Stomach (tissue), 9 donors: ENCODE measurements around the gene ZDHHC3. TPM values are rescaled to one million over a fixed set of nuclear protein-coding genes. Genes with fewer than 3 reads are reported as not detected.
A peak's percentile ranks its signal among the peaks of the same experiment; 100 is the strongest.

Experiments
- DNase-seq, 2 donors: peaks; one replicate each; pipeline versions ENCODE4 v3.0.0 to v3.0.0-alpha.2; 2013 to 2019
- H3K27ac ChIP-seq, 5 donors: fragments of 200-600 bp in 4 of 5; sonication (generic) in 4 of 5; one replicate each; pipeline ENCODE4 v1.5.1; 2013 to 2019; ENCODE audit warnings: mild to moderate bottlenecking in 1 of 5, moderate library complexity in 1 of 5
- H3K27me3 ChIP-seq, 3 donors: fragments of 200-600 bp; sonication (generic); one replicate each; pipeline ENCODE4 v1.5.1; 2017 to 2019; ENCODE audit warnings: mixed run types in 1 of 3
- H3K36me3 ChIP-seq, 4 donors: fragments of 200-600 bp; sonication (generic); 1 replicate in 3 of 4; 2 replicates in 1 of 4; pipeline ENCODE4 v1.5.1; 2016 to 2019
- H3K4me1 ChIP-seq, 4 donors: fragments of 200-600 bp; sonication (generic); one replicate each; pipeline ENCODE4 v1.5.1; 2016 to 2019
- H3K4me3 ChIP-seq, 4 donors: fragments of 200-600 bp; sonication (generic) in 3 of 4; one replicate each; pipeline ENCODE4 v1.5.1; 2016 to 2019; ENCODE audit warnings: mild to moderate bottlenecking in 1 of 4
- H3K9me3 ChIP-seq, 4 donors: fragments of 200-600 bp; sonication (generic); one replicate each; pipeline ENCODE4 v1.5.1; 2016 to 2019
- EP300 ChIP-seq: sonication (generic); formaldehyde crosslinking; IDR thresholded peaks from one replicate; pipeline ENCODE4 v1.6.1; 2017; ENCODE audit warnings: antibody characterized with exemption
- POLR2A ChIP-seq, 4 donors: fragments of 450-650 bp; IDR thresholded peaks; one replicate each; pipeline ENCODE4 v1.6.1; 2016; ENCODE audit warnings: antibody characterized with exemption in 4 of 4, control low read depth in 2 of 4, mild to moderate bottlenecking in 1 of 4, moderate library complexity in 1 of 4
- POLR2AphosphoS5 ChIP-seq, 3 donors: sonication (generic); formaldehyde crosslinking; IDR thresholded peaks; one replicate each; pipeline ENCODE4 v1.6.1; 2016; ENCODE audit warnings: antibody characterized with exemption in 3 of 3
- WGBS, 5 donors: extraction: QIAGEN DNeasy Blood & Tissue Kit in 3 of 5; methylation state at CpG; one replicate each; pipeline versions ENCODE4 v1.1.5 to v1.1.7; 2013 to 2018; 5-methylcytosine and 5-hydroxymethylcytosine counted together
- intact Hi-C: fragments of 100-400 bp; cut with DNase I; formaldehyde crosslinking; loops from one replicate; pipeline ENCODE4 v1.15.1; 2023; ENCODE audit warnings: low total_unique reads
- polyA plus RNA-seq, 3 donors: library from polyadenylated mRNA; stranded (reverse); fragments of 200-250 nt; gene quantifications; one replicate each; pipeline ENCODE4 v1.2.3, GENCODE V29; 2013
- total RNA-seq, 5 donors: library from RNA; depleted of rRNA; stranded (reverse); fragments of >200 nt; gene quantifications; one replicate each; pipeline versions ENCODE4 v1.1.0 to v1.2.3, GENCODE V29; 2014 to 2016
- TF ChIP-seq, protein P1 (sequence below), 7 experiments: fragments of 450-650 bp in 4 of 7; fragments of 200-600 bp in 3 of 7; sonication (generic) in 3 of 7; IDR thresholded peaks; one replicate each; pipeline ENCODE4 v1.5.1; 2016 to 2019; ENCODE audit warnings: antibody characterized with exemption in 7 of 7, control low read depth in 2 of 7, mild to moderate bottlenecking in 1 of 7
- donor health status: healthy with polysubstance abuse.
- donor health status: Bipolar disorder and iron deficiency.
- donor health status: healthy.

ZDHHC3 gene
- total and polyA plus RNA-seq, 8 donors, result 29.8 to 140 (median 77.6) TPM

DNA sequence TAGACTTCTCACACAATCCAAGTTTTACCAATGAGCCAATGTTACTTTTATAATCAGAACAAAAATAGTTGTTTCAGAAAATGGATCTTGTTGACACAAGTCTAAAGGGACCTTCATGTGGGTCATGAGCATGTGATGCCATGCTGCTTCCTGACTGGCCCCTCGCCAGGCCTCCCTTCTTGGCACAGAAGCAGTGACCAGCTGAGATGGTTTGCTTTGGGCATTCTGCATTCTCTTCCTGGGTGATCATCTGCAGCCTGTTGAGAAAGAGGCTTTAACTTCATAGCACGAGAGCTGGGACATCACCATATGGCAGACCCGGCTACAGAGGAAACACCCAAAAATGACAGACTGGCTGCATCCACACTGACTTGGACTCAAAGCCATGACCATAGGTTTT lies 55.9 kb downstream of the ZDHHC3 start:
- Histone ChIP-seq H3K4me1 (no peaks in the 10 kb centered on the region), H3K27ac (no peak overlapping the region), H3K4me3 (no peak overlapping the region), H3K9me3 (no peaks in the 10 kb centered on the region), H3K27me3 (no peaks in the 10 kb centered on the region), H3K36me3 (peaks cover 13 to 86% (median 63%) of the 10 kb centered on the region in 4 donors)
- intact Hi-C loops, result no loop called here
- TF ChIP-seq EP300, result no peak
- TF ChIP-seq POLR2AphosphoS5 (IDR thresholded peaks at IDR 0.05), result no peak
- TF ChIP-seq POLR2A (IDR thresholded peaks at IDR 0.05), result no peak
- TF ChIP-seq, protein P1, sequence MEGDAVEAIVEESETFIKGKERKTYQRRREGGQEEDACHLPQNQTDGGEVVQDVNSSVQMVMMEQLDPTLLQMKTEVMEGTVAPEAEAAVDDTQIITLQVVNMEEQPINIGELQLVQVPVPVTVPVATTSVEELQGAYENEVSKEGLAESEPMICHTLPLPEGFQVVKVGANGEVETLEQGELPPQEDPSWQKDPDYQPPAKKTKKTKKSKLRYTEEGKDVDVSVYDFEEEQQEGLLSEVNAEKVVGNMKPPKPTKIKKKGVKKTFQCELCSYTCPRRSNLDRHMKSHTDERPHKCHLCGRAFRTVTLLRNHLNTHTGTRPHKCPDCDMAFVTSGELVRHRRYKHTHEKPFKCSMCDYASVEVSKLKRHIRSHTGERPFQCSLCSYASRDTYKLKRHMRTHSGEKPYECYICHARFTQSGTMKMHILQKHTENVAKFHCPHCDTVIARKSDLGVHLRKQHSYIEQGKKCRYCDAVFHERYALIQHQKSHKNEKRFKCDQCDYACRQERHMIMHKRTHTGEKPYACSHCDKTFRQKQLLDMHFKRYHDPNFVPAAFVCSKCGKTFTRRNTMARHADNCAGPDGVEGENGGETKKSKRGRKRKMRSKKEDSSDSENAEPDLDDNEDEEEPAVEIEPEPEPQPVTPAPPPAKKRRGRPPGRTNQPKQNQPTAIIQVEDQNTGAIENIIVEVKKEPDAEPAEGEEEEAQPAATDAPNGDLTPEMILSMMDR (IDR thresholded peaks at IDR 0.05), result no peak
- WGBS, 5 donors, result 89 to 96% (median 92%) methylated on average over 3 of the region's 3 CpGs
- DNase-seq, result no peak

DNA sequence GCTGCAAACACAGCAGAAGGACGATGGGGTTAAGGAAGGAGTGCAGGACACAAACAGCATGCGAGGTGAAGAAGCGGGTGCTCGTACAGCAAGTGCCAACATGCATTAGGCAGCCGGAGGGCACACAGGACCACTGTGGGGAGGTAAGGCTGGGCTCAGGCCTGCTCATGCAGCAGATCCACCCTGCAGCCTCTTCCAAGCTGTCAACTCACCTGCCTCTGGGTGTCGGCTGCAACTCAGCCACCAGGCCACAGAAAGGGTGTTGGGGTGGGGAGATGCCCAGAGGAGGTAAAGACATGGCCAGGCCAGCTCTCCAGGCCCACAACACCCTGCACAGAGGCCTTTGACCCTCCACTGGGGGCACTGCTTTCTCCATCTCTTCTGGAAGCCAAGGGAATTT lies 57.4 kb downstream of the ZDHHC3 start:
- no peaks in the 10 kb centered on the region for H3K9me3 ChIP-seq
- no peak overlapping the region for H3K27ac ChIP-seq
- no peak for TF ChIP-seq POLR2AphosphoS5 (IDR thresholded peaks at IDR 0.05)
- no peak for TF ChIP-seq POLR2A (IDR thresholded peaks at IDR 0.05)
- no peak for TF ChIP-seq EP300
- TF ChIP-seq, protein P1 (IDR thresholded peaks at IDR 0.05), result no peak
- intact Hi-C loops, result no loop called here
- no peaks in the 10 kb centered on the region for H3K27me3 ChIP-seq
- H3K4me1 ChIP-seq, result no peaks in the 10 kb centered on the region
- no peak overlapping the region for H3K4me3 ChIP-seq
- no peak for DNase-seq
- WGBS, 5 donors, result 86 to 95% (median 90%) methylated on average over 6 of the region's 6 CpGs
- peaks cover 10 to 71% (median 51%) of the 10 kb centered on the region in 4 donors for H3K36me3 ChIP-seq

DNA sequence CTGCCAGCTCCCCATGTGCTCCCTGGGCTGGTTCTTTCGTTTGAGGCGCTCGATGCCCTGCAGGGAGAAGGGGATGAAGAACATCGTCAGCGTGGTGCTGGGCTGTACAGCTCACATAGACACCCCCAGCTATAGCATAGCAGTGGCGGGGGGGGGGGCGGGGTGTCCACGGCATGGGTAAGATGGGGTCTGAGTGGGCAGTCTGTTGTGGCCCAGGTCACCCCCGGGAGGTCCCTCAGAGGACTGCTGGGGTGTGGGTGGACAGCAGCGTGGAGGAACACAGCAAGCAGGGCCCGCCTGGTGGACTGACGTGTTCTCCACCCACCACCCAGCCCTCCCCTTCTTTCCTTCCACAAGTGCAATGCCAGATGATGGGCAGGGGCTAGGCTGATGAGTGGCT lies 57.9 kb downstream of the ZDHHC3 start:
- no peak for TF ChIP-seq POLR2A (IDR thresholded peaks at IDR 0.05)
- TF ChIP-seq, protein P1 (IDR thresholded peaks at IDR 0.05), result no peak
- no peak for TF ChIP-seq POLR2AphosphoS5 (IDR thresholded peaks at IDR 0.05)
- no peak for TF ChIP-seq EP300
- Histone ChIP-seq H3K4me1 (no peaks in the 10 kb centered on the region), H3K27me3 (no peaks in the 10 kb centered on the region), H3K27ac (no peak overlapping the region), H3K4me3 (no peak overlapping the region), H3K9me3 (no peaks in the 10 kb centered on the region), H3K36me3 (peaks cover 10 to 66% (median 48%) of the 10 kb centered on the region in 4 donors)
- WGBS, 5 donors, result 93 to 98% (median 94%) methylated on average over 9 to 12 of the region's 12 CpGs
- DNase-seq, result no peak
- intact Hi-C loops, result no loop called here

DNA sequence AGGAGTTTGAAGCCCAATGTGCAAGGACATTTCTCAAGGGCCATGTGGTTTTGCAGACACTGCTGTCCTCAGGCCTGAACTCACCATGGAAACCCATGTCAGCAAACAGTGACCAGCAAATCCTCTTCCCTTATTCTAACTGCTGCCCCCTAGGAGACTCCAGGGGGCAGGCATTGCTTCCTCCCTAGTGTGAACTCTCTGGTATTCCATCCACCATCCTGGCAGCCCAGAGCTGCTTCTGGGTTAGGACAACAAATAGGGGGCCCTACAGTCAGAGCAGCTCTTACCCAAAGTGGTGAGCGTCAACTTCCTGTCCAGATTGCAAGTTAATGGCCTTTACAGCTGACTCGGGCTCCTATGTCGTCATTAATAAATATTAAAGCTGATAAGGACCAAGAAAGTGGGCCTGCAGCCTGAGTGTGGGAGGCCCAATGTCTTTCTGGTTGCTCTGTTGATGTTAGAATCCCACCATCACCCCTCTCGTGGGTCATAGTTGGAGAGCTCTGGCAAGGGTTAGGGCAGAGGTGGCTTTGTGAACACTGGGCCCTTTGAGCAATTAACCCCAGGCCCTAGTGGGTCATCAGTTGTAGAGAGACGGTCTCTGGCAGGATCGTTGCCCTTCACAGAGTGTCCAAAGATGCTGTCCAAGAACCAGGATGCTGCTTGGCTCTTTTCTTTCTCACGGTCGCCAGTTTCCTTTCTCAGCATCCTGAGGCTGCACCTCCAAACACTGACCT lies 60.1 kb downstream of the ZDHHC3 start:
- no peak overlapping the region for H3K27ac ChIP-seq
- no peaks in the 10 kb centered on the region for H3K4me1 ChIP-seq
- H3K9me3 ChIP-seq, result no peaks in the 10 kb centered on the region
- peaks cover 0 to 2% (median 0%) of the 10 kb centered on the region in 3 donors for H3K27me3 ChIP-seq
- intact Hi-C loops, result no loop called here
- TF ChIP-seq POLR2AphosphoS5 (IDR thresholded peaks at IDR 0.05), result no peak
- TF ChIP-seq, protein P1 (IDR thresholded peaks at IDR 0.05), result no peak
- TF ChIP-seq EP300, result no peak
- TF ChIP-seq POLR2A (IDR thresholded peaks at IDR 0.05), result no peak
- peak in 1 of 2 donors; percentile 13 for DNase-seq
- H3K36me3 ChIP-seq, result peaks cover 0 to 44% (median 28%) of the 10 kb centered on the region in 4 donors
- no peak overlapping the region for H3K4me3 ChIP-seq
- WGBS, 5 donors, result 61 to 72% (median 67%) methylated on average over 8 of the region's 8 CpGs
